Endothelial cell of umbilical vein (primary cell): ENCODE measurements around the gene GABBR2.

Source experiments
- CTCF ChIP-seq, 2 donors: IDR thresholded peaks; 1 replicate in 1 of 2; 2 replicates in 1 of 2; pipeline ENCODE4 v1.5.1; 2011; ENCODE audit warnings: low read length in 2 of 2, mild to moderate bottlenecking in 2 of 2, moderate library complexity in 2 of 2, control low read depth in 1 of 2, inconsistent platforms in 1 of 2, low read depth in 1 of 2; ENCODE audit not compliant: insufficient read depth in 1 of 2; ENCODE audit errors: extremely low read depth in 1 of 2
- EZH2 ChIP-seq: IDR thresholded peaks from 2 replicates; pipeline ENCODE4 v1.6.1; 2012; ENCODE audit warnings: borderline replicate concordance, low read depth, mild to moderate bottlenecking, moderate library complexity, low read length, inconsistent platforms; ENCODE audit not compliant: severe bottlenecking
- FOS ChIP-seq: IDR thresholded peaks from 2 replicates; pipeline ENCODE4 v1.6.1; 2011; ENCODE audit warnings: mild to moderate bottlenecking, low read length, moderate library complexity, borderline replicate concordance; ENCODE audit not compliant: insufficient read depth
- JUN ChIP-seq: IDR thresholded peaks from 2 replicates; pipeline ENCODE4 v1.6.1; 2011; ENCODE audit warnings: borderline replicate concordance, low read depth; ENCODE audit not compliant: insufficient read length, insufficient read depth
- MAX ChIP-seq: IDR thresholded peaks from 2 replicates; pipeline ENCODE4 v1.6.1; 2011; ENCODE audit not compliant: insufficient read depth, insufficient read length
- POLR2A ChIP-seq: IDR thresholded peaks from 2 replicates; pipeline ENCODE4 v1.6.1; 2012; ENCODE audit warnings: low read depth, mild to moderate bottlenecking, control low read depth, low read length
- POLR2AphosphoS5 ChIP-seq: IDR thresholded peaks from 2 replicates; pipeline ENCODE4 v1.6.1; 2012; ENCODE audit warnings: low read depth, mild to moderate bottlenecking, control low read depth, low read length, moderate library complexity; ENCODE audit not compliant: insufficient read depth

GRCh38 chr9:98465799-98466198, 242.9 kb downstream of the GABBR2 start:
- TF ChIP-seq CTCF (IDR thresholded peaks at IDR 0.05; ENCODE audit: extremely low read depth in 1 of 2, insufficient read depth in 1 of 2, low read depth in 1 of 2, low read length in 2 of 2) (no peak), POLR2A (no peak), FOS (no peak), EZH2 (no peak), POLR2AphosphoS5 (no peak), MAX (no peak), JUN (no peak)
